ENCODE results near the gene VAC14. TPM values are rescaled to one million over a fixed set of nuclear protein-coding genes. Genes with fewer than 3 reads are reported as not detected.
A peak's percentile ranks its signal among the peaks of the same experiment; 100 is the strongest.

VAC14 gene
- total RNA-seq, 1 donor from 2014 or later, result 52.2 TPM

DNA sequence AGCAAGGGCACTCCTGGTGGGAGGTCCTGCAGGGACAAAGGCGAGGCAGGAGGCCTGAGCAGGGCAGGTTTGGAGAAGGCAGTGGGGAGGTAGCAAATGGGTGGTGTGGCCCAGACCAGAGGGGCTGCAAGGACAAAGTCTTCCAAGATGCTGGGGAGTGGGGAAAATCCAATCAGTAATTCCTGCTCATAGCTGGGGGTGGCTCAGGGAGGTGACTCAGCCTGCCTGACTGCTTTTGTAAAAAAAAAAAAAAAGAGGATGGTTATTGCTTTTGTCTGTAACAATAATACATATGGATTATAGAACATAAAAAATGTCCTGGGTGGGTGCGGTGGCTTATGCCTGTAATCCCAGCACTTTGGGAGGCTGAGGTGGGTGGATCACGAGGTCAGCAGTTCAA, 149.4 kb downstream of the VAC14 start:
- H3K4me3 ChIP-seq, result no peak overlapping the region
- DNase-seq (peak; percentile 18), ATAC-seq (no peak)
- intact Hi-C loops (cut with DNase I), result loop anchor here (10.0 kb wide), 1 partner anchor 117 kb away; no protein-coding TSS in a partner anchor
- no peaks in the 10 kb centered on the region for H3K9me3 ChIP-seq
- no peak for TF ChIP-seq CTCF (IDR thresholded peaks at IDR 0.05)
- H3K4me1 ChIP-seq, result peaks cover 7% of the 10 kb centered on the region
- H3K27ac ChIP-seq, result no peak overlapping the region
- H3K36me3 ChIP-seq, result no peaks in the 10 kb centered on the region
- H3K27me3 ChIP-seq, result no peaks in the 10 kb centered on the region

DNA sequence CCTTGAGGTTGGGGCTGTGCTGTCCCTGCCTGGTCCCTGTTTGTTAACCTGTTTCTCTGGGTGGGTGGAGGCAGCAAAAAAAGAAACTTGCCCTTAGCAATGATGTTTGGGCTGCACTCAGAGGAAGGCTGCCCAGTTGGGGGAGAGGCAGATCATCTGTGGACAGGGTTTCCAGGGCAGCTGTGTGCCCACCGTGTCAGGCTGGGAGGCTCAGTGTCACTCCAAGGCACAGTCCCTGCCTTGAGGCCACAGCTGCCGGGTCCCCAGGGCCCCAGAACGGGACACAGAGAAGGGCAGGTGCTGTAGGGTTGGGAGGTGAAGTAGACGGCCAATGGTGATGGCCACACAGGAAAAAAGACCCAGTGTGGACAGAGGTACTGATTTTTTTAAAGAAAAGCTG, 150.7 kb downstream of the VAC14 start:
- H3K9me3 ChIP-seq, result no peaks in the 10 kb centered on the region
- no peak for TF ChIP-seq CTCF (IDR thresholded peaks at IDR 0.05)
- peaks cover 7% of the 10 kb centered on the region for H3K4me1 ChIP-seq
- no peaks in the 10 kb centered on the region for H3K27me3 ChIP-seq
- H3K27ac ChIP-seq, result no peak overlapping the region
- DNase-seq (peak; percentile 39), ATAC-seq (no peak)
- intact Hi-C loops (cut with DNase I), result loop anchor here (10.0 kb wide), 1 partner anchor 115 kb away; no protein-coding TSS in a partner anchor
- no peak overlapping the region for H3K4me3 ChIP-seq
- no peaks in the 10 kb centered on the region for H3K36me3 ChIP-seq

DNA sequence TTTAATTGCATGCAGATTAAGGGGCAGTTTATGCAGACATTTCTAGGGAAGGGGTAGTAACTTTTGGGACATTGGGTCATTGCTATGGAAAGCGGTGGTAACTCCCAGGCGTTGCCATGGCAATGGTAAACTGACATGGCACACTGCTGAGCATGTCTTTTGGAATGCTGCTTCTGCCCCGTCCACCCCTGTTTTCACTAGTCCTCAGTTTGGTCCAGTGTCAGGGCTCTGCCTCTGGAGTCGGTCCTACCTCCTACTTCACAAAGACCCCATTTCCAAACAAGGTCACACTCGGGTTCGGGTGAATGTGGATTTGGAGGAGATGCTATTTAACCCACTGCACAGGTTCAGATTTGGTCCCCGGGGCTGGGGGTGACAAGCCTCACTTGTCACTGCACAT, 151.7 kb downstream of the VAC14 start:
- no peaks in the 10 kb centered on the region for H3K36me3 ChIP-seq
- ATAC-seq (no peak), DNase-seq (no peak)
- intact Hi-C loops (cut with DNase I), result no loop called here
- no peaks in the 10 kb centered on the region for H3K9me3 ChIP-seq
- no peak overlapping the region for H3K27ac ChIP-seq
- no peaks in the 10 kb centered on the region for H3K27me3 ChIP-seq
- no peak overlapping the region for H3K4me3 ChIP-seq
- peaks cover 5% of the 10 kb centered on the region for H3K4me1 ChIP-seq
- TF ChIP-seq CTCF (IDR thresholded peaks at IDR 0.05), result no peak

- DNase-seq, result no peak
- intact Hi-C loops (cut with DNase I), result no loop called here
- TF ChIP-seq CTCF (IDR thresholded peaks at IDR 0.05), result no peak
- H3K9me3 ChIP-seq, result no peaks in the 10 kb centered on the region
- H3K36me3 ChIP-seq, result no peaks in the 10 kb centered on the region
- H3K27ac ChIP-seq, result no peak overlapping the region
- H3K27me3 ChIP-seq, result no peaks in the 10 kb centered on the region
- no peaks in the 10 kb centered on the region for H3K4me1 ChIP-seq
- no peak overlapping the region for H3K4me3 ChIP-seq
- no peak for ATAC-seq
Measured at GRCh38 chr16:70648606-70649005, 152.4 kb downstream of the VAC14 start.

- Histone ChIP-seq H3K27me3 (no peaks in the 10 kb centered on the region), H3K9me3 (no peaks in the 10 kb centered on the region), H3K27ac (no peak overlapping the region), H3K4me1 (no peaks in the 10 kb centered on the region), H3K4me3 (no peak overlapping the region), H3K36me3 (no peaks in the 10 kb centered on the region)
- ATAC-seq (no peak), DNase-seq (no peak)
- intact Hi-C loops (cut with DNase I), result no loop called here
- no peak for TF ChIP-seq CTCF (IDR thresholded peaks at IDR 0.05)
Measured at GRCh38 chr16:70647441-70648359, 153.3 kb downstream of the VAC14 start.

Measured in upper lobe of right lung (tissue), 1 donor.